Fibroblast of mammary gland (primary cell): ENCODE measurements around the gene ENPP3.

ENCODE experiments used
- DNase-seq: peaks from one replicate; pipeline ENCODE4 v3.0.0-alpha.2; 2010; ENCODE audit warnings: low read depth
- H3K4me3 ChIP-seq: 2 replicates; pipeline ENCODE4 v1.5.1; 2011; ENCODE audit warnings: low read depth, mild to moderate bottlenecking, low read length, moderate library complexity; ENCODE audit not compliant: control insufficient read depth
- CTCF ChIP-seq: conservative IDR thresholded peaks from 2 replicates; pipeline ENCODE4 v1.5.1; 2011; ENCODE audit warnings: low read depth, low read length, inconsistent platforms; ENCODE audit not compliant: control insufficient read depth, insufficient read depth

The ENPP3 gene

GRCh38 chr6:131600716-131601115, 36.4 kb upstream of the ENPP3 start:
- no peak overlapping the region for H3K4me3 ChIP-seq
- no peak for TF ChIP-seq CTCF
- DNase-seq: no peak

DNA sequence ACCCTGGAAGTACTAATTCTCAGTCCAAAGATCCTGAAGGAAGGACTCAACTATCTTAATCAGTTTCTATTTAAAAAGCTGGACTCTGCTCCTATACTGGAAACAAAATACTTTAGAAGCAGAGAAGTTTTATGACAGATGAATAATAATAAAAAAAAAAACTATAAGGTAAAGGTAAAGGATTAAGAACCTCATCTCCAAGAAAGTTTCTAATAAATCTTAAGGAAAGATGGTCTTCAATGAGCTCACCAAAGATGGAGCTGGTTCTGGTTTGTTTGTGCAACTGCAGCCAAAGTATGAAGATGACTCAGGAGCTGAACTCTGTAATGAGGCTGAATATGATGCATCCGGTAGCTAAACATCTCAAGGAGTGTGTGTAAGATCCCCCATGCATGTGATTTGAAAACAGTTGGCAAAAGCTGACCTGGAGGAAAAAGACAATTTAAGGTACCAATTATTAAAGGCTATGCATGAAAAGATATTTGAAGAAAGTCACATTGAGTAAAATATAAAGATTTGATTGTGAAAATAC, 34.3 kb upstream of the ENPP3 start:
- no peak overlapping the region for H3K4me3 ChIP-seq
- no peak for TF ChIP-seq CTCF
- peak; percentile 92 for DNase-seq

DNA sequence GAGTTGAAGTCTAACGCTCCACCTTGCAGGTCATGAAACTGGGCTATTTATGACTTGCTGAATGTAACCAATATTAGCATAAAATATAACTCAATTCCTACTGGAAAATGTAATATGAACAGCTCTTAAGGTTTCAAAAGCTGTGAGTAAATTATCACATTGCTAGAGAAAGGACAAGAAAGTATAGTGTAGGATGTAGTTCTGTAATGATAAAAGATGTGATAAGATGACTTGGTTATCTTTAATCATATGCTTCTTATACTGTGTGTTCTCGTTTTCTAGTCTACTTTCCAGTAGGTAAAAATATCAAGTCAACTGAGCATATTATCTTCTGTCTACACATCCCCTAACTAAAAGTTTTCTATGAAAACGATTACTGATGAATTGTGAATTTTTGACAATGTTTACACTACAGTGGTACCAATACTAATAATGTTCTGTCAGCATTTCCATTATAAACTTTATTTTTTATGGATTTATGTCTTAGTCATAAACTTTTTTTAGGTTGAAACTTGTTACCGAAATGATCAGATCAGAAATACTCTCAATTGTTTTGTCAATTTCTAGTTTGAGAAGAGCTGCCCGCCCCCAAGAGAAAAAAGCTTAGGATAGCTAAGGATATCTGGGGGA, 23.7 kb upstream of the ENPP3 start:
- no peak overlapping the region for H3K4me3 ChIP-seq
- DNase-seq: no peak
- no peak for TF ChIP-seq CTCF

- DNase-seq: no peak
- TF ChIP-seq CTCF: no peak
Measured at GRCh38 chr6:131615275-131615674, 21.8 kb upstream of the ENPP3 start.

GRCh38 chr6:131627724-131628682, 9.1 kb upstream of the ENPP3 start, which contains the start of gene MED23:
Gene MED23 (minus strand): TSS chr6:131628242. CDS start chr6:131628049, 193 bp downstream.
- peak; percentile 91 for DNase-seq
- TF ChIP-seq CTCF: peak; percentile 94
- H3K4me3 ChIP-seq: peak within 1 kb of the TSS; percentile 91

More at GRCh38 chr6:131615275-131615674, 21.8 kb upstream of the ENPP3 start:
- H3K4me3 ChIP-seq: no peak overlapping the region

DNA sequence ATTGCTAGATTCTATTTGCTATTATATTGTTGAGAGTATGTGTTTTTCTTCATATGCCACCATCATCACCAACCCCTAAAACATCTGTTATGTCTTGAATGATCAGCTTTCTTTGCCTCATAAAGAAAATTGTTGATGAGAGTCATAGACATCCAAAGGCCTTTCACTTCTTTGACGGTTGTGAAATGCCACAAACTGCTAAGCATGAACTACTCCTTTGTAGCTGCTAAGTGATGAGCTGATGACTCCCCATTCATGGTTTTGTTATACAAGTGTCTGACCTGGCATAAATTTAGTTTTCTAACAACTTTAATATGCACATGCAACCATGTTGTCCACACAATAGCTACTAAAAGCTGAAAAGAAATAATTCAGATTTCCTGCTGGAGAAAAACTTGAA, 8.4 kb upstream of the ENPP3 start:
- no peak for TF ChIP-seq CTCF
- peak; percentile 13 for DNase-seq
- H3K4me3 ChIP-seq: peak overlapping the region; percentile 40
